Pulmonary artery endothelial cell (primary cell): ENCODE results near the gene NPR1. TPM values are rescaled to one million over a fixed set of nuclear protein-coding genes. Genes with fewer than 3 reads are reported as not detected.
"Not testable (repeated sequence)": the region's sequence is repeated elsewhere in the genome, so short reads cannot be mapped to it uniquely, and the experiment has no call there.

Experiments
- DNase-seq: peaks from one replicate; pipeline ENCODE4 v3.0.0-alpha.2; 2011; ENCODE audit warnings: low read depth, low spot score
- total RNA-seq: library from RNA; depleted of rRNA; stranded (reverse); fragments of >200 nt; gene quantifications from 2 replicates; pipeline ENCODE4 v1.2.3, GENCODE V29; 2014

NPR1 gene
- total RNA-seq, result 18.5 and 33.1 TPM in 2 replicates

DNA sequence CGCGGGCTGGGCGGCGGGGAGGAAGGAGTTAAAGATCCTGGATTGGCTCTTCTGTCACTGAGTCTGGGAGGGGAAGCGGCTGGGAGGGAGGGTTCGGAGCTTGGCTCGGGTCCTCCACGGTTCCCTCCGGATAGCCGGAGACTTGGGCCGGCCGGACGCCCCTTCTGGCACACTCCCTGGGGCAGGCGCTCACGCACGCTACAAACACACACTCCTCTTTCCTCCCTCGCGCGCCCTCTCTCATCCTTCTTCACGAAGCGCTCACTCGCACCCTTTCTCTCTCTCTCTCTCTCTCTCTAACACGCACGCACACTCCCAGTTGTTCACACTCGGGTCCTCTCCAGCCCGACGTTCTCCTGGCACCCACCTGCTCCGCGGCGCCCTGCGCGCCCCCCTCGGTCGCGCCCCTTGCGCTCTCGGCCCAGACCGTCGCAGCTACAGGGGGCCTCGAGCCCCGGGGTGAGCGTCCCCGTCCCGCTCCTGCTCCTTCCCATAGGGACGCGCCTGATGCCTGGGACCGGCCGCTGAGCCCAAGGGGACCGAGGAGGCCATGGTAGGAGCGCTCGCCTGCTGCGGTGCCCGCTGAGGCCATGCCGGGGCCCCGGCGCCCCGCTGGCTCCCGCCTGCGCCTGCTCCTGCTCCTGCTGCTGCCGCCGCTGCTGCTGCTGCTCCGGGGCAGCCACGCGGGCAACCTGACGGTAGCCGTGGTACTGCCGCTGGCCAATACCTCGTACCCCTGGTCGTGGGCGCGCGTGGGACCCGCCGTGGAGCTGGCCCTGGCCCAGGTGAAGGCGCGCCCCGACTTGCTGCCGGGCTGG lies at the start of gene NPR1:
NPR1 (plus strand) TSS at position 170 of the 818 bp plus-strand sequence; CDS start at position 591, 421 bp downstream.
- DNase-seq, result no peak

DNA sequence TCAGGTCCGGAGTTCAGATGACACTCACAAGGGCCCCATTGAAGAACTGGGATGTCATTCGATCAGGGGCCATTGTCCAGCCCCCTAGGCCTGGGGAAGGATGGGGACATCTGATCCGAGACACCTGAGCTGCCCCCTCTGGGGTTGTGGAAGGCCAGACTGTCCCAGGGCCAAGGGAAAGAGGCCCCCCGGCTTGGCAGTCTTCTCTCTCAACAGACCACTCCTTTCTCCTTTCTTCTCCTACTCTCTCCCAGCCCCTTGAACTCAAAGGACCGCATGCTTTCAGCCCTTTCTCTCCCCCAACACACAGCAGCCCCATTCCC lies 49.2 kb upstream of the NPR1 start:
- DNase-seq, result no peak

DNA sequence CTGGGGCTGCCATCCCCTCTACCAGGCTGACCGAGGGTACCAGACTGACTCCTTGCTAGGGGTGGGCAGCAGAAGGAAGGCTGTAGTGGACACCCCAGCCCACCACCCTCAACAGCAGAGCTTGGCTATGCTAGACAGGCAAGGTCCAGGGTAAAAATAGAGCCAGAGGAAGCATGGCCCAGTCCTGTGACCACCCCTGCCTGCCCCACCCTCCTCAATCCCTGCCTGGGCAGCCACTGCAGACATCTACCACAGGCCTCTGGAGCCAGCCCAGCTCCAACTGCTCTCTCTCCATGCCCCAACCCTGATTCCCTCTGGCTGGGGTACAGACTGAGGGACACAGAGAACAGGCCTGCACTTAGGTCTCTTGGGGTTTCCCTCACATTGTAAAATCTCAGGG lies 48.5 kb upstream of the NPR1 start:
- no peak for DNase-seq

DNA sequence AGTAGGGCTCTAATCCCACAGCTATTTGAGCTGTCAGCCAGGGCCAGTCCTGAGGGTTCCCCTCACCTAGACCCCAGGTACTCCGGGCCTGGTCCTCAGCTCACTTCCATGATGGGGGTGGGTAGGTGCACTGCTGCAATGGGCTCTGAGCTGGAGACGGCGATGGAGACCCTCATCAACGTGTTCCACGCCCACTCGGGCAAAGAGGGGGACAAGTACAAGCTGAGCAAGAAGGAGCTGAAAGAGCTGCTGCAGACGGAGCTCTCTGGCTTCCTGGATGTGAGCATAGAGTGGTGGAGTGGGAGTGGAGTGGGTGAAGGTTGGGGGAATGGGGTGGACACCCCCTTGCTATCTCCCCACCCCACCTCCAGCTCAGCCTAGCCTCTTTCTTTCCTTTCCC lies 48.1 kb upstream of the NPR1 start:
- no peak for DNase-seq

DNA sequence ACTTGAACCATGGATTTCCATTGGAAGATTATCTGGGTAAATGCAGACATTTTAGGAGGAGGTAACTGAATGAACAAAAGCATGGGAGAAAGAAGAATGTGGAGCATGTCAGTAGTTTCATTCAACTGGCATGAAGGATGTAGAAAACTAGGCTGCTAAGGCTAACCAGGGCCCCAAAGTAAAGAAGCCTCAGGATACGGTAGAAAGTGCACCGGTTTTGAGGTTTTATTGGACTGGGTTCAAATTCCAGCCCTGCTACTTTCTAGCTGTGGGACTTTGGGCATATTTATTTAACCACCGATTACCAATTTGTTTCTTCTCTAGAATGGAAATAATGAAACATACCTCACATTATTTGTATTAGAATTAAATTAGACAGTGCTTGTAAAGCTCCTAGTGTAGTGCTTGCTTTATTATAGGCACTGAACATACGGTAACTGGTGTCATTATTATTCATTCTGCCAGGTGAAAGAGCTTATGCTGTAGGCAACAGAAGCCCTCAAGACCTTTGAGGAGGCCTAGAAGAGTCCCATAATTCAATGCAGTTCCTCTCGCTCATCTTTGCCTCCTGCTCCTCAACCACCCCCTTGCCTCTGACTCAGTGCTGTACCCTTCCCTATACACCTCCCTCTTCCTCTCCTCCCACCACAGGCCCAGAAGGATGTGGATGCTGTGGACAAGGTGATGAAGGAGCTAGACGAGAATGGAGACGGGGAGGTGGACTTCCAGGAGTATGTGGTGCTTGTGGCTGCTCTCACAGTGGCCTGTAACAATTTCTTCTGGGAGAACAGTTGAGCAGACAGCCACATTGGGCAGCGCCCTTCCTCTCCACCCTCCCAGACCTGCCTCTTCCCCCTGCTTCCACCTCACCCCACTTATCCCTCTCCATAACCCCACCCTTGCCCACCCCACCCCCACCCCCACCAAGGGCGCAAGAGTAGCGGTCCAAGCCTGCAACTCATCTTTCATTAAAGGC lies 47.2 kb upstream of the NPR1 start:
- DNase-seq, result no peak

DNA sequence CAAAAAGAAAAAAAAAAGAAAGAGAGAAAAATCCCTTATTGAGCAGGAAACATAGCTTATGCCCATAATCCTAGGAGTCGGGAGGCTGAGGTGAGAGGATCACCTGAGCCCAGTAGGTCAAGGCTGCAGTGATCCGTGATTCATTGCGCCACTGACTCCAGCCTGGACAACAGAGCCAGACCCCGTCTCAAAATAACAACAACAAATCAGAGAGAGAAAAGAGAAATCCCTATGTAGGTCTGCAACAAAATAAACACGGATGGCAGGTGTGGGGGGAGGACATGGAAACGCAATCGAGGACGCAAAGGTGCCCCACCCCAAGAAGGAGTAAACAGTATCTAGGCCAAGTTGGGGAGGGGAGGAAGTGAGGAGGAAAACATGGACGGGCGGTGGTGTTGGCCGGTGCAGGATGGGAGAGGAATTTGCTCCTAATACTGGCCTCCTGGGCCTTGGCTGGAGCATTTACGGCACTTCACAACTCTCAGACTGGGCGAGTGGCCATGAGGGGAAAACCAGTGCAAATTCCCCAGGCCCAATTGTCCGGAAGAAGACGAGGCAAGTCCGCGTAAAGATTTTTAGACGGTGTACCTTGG lies 45.2 kb upstream of the NPR1 start:
- DNase-seq, result no peak

DNA sequence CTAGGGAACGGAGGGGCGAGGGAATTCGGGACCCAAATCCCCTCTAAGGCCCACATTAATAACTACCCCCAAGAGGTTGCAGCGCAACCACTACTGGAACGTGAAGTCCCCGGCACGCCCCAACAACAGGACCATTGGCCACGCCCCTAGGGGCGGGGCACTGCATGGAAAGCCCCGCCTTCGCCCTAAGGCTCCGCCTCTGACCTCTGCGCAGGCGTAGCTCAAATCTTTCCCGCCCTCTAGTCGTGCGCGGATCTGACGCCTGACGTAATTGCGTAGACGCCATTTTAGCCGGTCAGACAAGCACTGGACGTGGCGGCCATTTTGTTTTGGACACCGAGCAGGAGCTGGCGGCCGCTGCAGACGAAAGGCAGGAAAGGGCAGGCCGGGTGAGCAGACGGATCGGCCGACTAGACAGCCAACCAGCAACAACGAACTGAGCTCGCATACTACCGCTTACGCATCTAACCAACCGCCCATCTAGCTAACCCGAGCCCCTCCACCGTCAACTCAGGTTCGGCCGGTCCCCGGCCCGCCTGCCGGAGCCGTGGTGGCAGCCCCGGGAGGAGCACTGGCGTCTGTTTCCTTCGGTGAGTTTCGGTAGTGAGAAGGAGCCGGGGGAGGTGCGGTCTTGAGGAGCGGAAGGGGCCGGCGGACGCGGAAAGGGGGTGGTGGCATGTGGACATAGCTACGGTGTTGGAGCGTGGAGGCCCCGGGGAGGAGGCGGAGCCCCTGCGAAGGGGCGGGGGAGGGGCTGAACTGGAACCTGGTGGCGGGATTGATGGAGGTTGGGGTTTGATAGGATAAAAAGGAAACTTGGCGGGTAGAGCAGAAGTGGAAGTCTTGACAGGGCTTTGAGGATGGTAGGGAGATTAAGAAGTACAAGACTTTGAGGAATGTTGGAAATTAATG lies 44.5 kb upstream of the NPR1 start, which contains the start of gene CHTOP:
CHTOP (plus strand) TSS at position 313 of the 912 bp plus-strand sequence. CDS start 2,523 bp downstream, outside the sequence.
- peak; percentile 96 for DNase-seq

DNA sequence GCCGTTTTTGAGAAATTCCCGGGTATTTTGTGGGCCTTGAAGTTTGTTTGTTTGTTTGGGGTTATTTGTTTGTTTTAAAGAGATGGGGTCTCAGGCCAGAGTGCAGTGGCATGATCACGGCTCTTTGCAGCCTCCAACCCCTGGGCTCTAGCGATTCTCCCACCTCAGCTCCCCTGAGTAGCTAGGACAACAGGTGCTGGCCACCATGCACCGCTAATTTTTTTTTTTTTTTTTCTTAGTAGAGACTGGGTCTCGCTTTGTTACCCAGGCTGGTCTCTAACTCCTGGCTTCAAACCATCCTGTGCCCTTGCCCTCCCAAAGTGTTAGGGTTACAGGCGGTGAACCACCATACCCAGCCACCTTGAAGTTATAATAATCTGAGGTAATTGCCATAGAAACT lies 42.6 kb upstream of the NPR1 start:
- DNase-seq, result no peak

DNA sequence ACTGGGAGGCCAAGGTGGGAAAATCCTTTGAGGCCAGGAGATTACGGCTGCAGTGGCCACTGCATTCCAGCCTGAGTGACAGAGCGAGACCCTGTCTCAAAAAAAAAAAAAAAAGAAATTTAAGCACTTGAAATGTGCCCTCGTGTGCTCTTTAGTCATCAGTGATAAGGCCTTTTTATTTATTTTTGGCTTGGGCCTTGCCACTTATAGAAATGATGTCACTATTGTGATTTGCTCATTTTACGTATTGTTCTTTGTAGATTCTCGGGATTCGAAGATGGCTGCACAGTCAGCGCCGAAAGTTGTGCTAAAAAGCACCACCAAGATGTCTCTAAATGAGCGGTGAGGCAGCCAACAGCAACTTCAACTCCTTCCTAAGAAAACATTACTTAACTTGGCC lies 42.2 kb upstream of the NPR1 start:
- DNase-seq, result no peak

DNA sequence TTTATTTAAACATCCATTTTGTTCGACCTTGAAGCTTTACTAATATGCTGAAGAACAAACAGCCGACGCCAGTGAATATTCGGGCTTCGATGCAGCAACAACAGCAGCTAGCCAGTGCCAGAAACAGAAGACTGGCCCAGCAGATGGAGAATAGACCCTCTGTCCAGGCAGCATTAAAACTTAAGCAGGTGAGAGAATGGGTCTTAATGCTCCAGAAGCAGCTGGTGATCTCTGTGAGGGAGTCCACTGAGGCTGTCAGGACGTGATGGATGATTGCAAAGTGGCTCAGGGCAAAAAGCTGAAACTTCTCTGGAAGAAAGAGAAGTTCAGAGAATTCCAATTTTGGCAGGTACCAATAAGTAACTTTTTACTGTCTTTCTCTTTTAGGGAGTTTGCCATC lies 40.2 kb upstream of the NPR1 start:
- no peak for DNase-seq

DNA sequence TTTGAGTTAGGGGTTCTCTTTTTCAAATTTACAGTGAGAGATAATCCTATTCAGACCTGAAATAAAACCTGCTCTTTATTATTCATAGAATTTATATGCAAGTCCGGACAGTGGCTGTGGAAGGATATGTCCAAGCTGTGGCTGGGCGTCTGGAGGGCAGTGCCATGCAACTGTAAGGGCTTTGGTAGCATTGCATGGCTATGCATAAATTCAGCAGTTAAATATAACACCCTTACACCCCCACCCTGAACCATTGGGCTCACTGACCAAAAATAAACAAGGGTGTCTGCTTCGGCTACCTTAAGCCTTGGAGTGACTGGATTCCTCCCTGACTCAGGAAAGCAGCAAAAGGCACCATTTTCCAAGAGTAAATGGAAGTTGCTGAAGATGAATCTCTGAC lies 39.2 kb upstream of the NPR1 start:
- no peak for DNase-seq

DNA sequence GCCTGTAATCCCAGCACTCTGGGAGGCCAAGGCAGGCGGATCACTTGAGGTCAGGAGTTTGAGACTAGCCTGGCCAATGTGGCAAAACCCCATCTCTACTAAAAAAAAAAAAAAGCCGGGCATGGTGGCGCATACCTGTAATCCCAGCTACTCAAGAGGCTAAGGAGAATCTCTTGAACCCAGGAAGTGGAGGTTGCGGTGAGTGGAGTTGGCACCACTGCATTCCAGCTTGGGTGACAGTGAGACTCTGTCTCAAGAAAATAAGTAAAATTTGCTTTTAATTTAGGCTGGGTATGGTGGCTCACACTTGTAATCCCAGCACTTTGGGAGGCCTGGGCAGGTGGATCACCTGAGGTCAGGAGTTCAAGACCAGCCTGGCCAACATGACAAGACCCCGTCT lies 38.3 kb upstream of the NPR1 start:
- DNase-seq, result not testable (repeated sequence)

DNA sequence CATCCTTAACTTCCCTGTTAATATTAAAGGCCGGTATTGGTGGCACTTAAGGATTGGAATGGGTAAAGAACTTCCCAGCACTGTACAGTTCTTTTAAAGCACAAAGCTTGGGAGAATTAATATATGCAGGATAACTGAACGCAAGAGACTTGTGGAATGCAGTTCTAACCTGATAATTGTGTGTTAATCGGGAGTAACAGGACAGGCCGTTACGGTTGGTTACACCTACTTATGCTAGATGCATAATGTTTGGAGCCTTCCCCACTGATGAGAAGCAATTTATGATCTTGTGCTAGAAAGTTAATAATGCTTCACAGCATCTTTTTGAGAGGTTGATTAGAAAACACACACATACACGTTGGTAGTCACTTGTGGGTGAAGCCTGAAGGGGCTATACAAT lies 37.6 kb upstream of the NPR1 start:
- no peak for DNase-seq

DNA sequence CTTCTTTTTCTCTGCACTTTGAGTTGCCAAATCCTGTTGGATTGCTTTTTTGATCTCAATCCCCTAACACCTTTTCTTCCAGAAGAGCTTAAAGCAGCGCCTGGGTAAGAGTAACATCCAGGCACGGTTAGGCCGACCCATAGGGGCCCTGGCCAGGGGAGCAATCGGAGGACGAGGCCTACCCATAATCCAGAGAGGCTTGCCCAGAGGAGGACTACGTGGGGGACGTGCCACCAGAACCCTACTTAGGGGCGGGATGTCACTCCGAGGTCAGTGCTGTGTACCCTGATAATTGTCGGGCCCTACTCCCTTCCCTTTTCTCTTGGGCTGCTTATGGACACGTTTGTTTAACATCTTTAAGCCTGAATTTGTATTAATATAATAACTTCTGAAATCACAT lies 36.3 kb upstream of the NPR1 start:
- DNase-seq, result no peak

DNA sequence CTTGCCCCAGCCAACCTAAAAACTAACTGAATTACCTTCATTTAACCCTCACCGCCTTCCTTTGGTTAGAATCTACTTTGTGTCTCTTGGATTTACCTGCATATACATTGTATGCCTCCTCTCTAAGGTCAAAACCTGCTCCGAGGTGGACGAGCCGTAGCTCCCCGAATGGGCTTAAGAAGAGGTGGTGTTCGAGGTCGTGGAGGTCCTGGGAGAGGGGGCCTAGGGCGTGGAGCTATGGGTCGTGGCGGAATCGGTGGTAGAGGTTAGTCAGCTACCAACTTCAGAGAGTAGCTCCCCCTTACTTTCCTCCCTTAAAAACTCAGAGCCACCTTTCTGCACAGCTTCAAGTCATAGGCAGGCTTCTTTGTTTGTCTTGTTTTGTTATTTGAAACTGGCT lies 35.4 kb upstream of the NPR1 start:
- DNase-seq, result no peak

DNA sequence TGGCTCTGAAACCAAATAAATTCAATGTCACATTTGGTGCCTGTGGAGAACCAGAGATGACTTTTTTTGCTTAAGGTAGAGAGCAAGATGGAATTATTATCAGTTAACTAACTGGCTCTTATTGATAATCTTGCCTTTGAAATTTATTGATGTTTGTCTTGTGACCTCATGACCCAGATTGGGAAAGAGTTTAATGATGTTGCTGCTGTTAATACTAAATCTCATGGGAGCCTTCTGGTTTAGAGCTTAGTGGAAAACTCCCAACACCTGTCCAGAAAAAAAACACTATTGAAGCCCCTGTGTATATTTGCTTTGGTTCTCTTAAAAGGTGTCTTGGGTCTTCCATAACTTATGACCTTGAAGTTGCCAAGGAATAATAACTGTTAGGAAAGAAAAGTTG lies 34.7 kb upstream of the NPR1 start:
- DNase-seq, result no peak

DNA sequence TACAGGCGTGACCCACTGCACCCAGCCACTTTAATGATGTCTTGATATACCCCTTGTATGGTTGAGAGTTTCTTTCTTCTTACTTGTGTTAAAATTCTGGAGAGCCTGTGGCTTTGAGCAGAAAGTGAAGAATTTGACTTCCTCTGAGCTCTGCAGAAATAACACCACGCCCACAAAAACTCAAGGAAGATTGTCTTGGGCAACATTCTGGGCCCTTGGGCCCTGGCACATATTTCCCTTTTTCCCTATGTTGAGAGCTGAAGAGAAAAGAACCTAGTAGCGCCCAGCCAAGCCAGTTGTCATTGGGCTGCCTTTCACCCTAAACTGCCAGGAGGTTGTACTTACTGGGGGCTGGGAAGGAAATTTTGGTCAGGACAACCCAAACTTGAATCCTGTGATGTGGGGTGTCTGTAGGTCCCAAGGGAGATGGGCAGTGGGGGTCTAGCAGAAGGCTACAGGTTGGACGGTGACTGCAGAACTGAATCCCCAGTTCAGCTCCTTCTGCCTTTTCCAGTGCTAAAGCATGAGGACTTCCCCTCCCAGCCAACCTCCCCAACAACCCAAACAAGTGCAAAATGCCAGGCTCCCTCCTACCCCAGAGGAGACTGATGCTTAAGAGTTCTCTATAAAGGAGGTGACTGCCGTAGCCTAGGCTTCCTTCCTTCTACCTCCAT lies 31.7 kb upstream of the NPR1 start:
- DNase-seq, result no peak

DNA sequence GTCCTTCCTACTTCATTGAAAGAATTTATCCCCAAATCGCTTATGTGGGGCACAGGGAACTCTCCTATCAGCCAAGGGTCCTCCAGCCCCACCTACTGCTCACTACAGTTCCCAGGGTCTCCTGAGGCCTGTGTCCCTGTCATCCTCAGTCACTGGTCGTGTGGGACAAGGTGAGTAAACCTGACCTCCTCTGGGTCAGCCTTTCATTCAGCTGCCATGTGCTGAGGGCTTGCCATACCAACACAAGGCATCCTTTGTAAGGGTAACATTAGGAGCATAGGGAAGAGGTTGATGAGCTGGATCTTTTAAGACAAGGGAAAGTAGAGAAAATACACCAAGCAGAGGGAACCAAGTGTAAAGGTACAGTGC lies 31.2 kb upstream of the NPR1 start:
- DNase-seq, result no peak

DNA sequence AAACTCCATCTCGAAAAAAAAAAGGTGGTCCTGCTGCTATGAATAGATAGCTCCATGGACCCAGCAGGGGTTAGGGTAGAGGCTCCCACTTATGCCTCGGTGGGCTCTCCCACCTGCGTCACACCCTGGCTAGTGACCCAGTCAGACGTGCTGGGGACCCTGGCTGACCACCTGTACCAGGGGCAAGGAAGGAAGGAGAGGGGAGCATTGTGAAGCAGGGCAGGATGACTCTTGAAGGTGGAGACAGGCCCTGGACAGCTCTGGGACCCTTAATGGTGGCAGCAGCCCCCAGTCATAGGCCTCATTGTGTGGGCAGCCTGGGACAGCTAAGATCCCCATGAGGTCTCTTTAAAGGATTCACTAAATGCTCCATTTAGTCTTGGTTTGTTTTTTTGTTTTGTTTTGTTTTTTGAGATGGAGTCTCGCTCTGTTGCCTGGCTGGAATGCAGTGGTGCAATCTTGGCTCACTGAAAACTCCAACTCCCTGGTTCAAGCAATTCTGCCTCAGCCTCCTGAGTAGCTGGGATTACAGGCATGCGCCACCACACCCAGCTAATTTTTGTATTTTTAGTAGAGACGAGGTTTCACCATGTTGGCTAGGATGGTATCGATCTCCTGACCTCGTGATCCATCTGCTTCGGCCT lies 30.4 kb upstream of the NPR1 start:
- no peak for DNase-seq
